Sigmoid colon (tissue), 3 donors: ENCODE measurements around the gene GALNT1.

ENCODE experiments used
- POLR2A ChIP-seq, 2 donors: fragments of 450-650 bp; IDR thresholded peaks; one replicate each; pipeline ENCODE4 v1.6.1; 2016; ENCODE audit warnings: antibody characterized with exemption in 2 of 2, mild to moderate bottlenecking in 2 of 2, moderate library complexity in 2 of 2
- TF ChIP-seq, protein P1 (sequence below), 4 experiments: fragments of 450-650 bp in 3 of 4; fragments of 200-600 bp in 1 of 4; IDR thresholded peaks; one replicate each; pipeline ENCODE4 v1.5.1; 2016 to 2019; ENCODE audit warnings: antibody characterized with exemption in 4 of 4, mild to moderate bottlenecking in 3 of 4, moderate library complexity in 2 of 4

DNA sequence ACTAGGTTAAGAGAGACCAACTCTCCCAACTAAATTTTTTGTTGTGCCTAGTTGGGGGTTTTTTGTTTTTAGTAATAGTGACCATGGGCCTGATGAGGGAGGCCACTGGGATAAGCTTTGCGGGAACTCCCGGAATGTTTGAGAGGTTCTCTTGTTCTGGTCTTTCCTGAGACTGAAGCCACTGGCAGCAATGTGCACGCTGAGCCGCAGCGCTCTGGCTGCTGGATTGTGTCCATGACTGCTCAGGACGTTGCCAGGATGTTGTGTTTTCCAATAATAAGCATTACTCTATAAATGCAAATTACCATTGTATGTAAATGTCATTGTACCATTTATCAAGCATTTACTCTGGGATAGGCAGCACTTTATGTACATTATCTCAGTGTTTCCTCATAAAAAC lies 126.1 kb downstream of the GALNT1 start:
- TF ChIP-seq, protein P1, sequence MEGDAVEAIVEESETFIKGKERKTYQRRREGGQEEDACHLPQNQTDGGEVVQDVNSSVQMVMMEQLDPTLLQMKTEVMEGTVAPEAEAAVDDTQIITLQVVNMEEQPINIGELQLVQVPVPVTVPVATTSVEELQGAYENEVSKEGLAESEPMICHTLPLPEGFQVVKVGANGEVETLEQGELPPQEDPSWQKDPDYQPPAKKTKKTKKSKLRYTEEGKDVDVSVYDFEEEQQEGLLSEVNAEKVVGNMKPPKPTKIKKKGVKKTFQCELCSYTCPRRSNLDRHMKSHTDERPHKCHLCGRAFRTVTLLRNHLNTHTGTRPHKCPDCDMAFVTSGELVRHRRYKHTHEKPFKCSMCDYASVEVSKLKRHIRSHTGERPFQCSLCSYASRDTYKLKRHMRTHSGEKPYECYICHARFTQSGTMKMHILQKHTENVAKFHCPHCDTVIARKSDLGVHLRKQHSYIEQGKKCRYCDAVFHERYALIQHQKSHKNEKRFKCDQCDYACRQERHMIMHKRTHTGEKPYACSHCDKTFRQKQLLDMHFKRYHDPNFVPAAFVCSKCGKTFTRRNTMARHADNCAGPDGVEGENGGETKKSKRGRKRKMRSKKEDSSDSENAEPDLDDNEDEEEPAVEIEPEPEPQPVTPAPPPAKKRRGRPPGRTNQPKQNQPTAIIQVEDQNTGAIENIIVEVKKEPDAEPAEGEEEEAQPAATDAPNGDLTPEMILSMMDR (IDR thresholded peaks at IDR 0.05), result no peak
- TF ChIP-seq POLR2A (IDR thresholded peaks at IDR 0.05), result no peak
